Small intestine (tissue), 16 donors: Measurements from ENCODE around the gene CCDC30. TPM values are rescaled to one million over a fixed set of nuclear protein-coding genes. Genes with fewer than 3 reads are reported as not detected.
A peak's percentile ranks its signal among the peaks of the same experiment; 100 is the strongest.

ENCODE experiments used
- DNase-seq, 2 donors: peaks; one replicate each; pipeline versions ENCODE4 v3.0.0 to v3.0.0-alpha.2; 2013
- FAIRE-seq: peaks from 2 replicates; lab custom pipeline; 2012; peaks lifted over from hg19 to GRCh38; lab: Jason Lieb, UNC
- H3K27ac ChIP-seq, 3 donors: one replicate each; pipeline ENCODE4 v1.5.1; 2013; ENCODE audit warnings: low read length in 2 of 3, mild to moderate bottlenecking in 2 of 3, control low read depth in 1 of 3, inconsistent platforms in 1 of 3, low read depth in 1 of 3, moderate library complexity in 1 of 3
- H3K27me3 ChIP-seq, 3 donors: one replicate each; pipeline ENCODE4 v1.6.1; 2013; ENCODE audit warnings: low read length in 3 of 3, inconsistent platforms in 1 of 3; ENCODE audit not compliant: control insufficient read depth in 3 of 3, insufficient read depth in 3 of 3
- H3K36me3 ChIP-seq, 3 donors: one replicate each; pipeline ENCODE4 v1.6.1; 2013; ENCODE audit warnings: low read length in 3 of 3, inconsistent platforms in 1 of 3, low read depth in 1 of 3, mild to moderate bottlenecking in 1 of 3, moderate library complexity in 1 of 3; ENCODE audit not compliant: control insufficient read depth in 3 of 3, insufficient read depth in 2 of 3
- H3K4me1 ChIP-seq, 3 donors: one replicate each; pipeline ENCODE4 v1.6.1; 2013; ENCODE audit warnings: low read length in 2 of 3, inconsistent platforms in 1 of 3, low read depth in 1 of 3, mild to moderate bottlenecking in 1 of 3, moderate library complexity in 1 of 3; ENCODE audit not compliant: control insufficient read depth in 3 of 3, insufficient read depth in 2 of 3
- H3K4me3 ChIP-seq, 3 donors: one replicate each; pipeline ENCODE4 v1.5.1; 2013; ENCODE audit warnings: low read length in 3 of 3, control low read depth in 1 of 3, inconsistent platforms in 1 of 3, low read depth in 1 of 3, mild to moderate bottlenecking in 1 of 3, moderate library complexity in 1 of 3
- H3K9me3 ChIP-seq, 2 donors: one replicate each; pipeline ENCODE4 v1.6.1; 2013; ENCODE audit warnings: low read depth in 1 of 2, low read length in 1 of 2; ENCODE audit not compliant: control insufficient read depth in 2 of 2, insufficient read depth in 1 of 2
- WGBS, 3 donors: extraction: QIAGEN DNeasy Blood & Tissue Kit; methylation state at CpG; one replicate each; pipeline ENCODE4 v1.1.7; 2013; 5-methylcytosine and 5-hydroxymethylcytosine counted together
- long read RNA-seq, 10 donors: transcript quantifications; one replicate each; lab custom pipeline, GENCODE V29; 2026
- polyA plus RNA-seq, 4 donors: library from polyadenylated mRNA; stranded (reverse) in 3 of 4; unstranded in 1 of 4; fragments of 200-250 nt in 3 of 4; fragments of 120-200 nt in 1 of 4; gene quantifications; one replicate each; pipeline versions ENCODE4 v1.2.1 to v1.2.3, GENCODE V29; 2013
- donor health status: healthy with polysubstance abuse.
- donor health status: control.
- donor health status: control.
- donor health status: Bipolar disorder and iron deficiency.
- donor health status: healthy.

CCDC30 gene
- 1 to 10 TPM in 1 of 4 donors, under 1 TPM in 3; 0.67 to 4.4 (median 0.84) TPM for polyA plus RNA-seq
- long read RNA-seq, donor 1, result 0 reads
- long read RNA-seq, donor 2, result 0 reads
- long read RNA-seq, donor 3, partial matches to known transcripts, result 0 of 1 reads
- long read RNA-seq, donor 3, other reads (novel, unspliced or antisense), result 0 of 1 reads
- long read RNA-seq, donor 4, result 0 reads
- long read RNA-seq, donor 5, result 0 reads
- long read RNA-seq, donor 6, result 0 reads
- long read RNA-seq, donor 7, result 0 reads
- long read RNA-seq, donor 8, result 0 reads
- long read RNA-seq, donor 9, result 0 reads
- long read RNA-seq, donor 10, result 0 reads

DNA sequence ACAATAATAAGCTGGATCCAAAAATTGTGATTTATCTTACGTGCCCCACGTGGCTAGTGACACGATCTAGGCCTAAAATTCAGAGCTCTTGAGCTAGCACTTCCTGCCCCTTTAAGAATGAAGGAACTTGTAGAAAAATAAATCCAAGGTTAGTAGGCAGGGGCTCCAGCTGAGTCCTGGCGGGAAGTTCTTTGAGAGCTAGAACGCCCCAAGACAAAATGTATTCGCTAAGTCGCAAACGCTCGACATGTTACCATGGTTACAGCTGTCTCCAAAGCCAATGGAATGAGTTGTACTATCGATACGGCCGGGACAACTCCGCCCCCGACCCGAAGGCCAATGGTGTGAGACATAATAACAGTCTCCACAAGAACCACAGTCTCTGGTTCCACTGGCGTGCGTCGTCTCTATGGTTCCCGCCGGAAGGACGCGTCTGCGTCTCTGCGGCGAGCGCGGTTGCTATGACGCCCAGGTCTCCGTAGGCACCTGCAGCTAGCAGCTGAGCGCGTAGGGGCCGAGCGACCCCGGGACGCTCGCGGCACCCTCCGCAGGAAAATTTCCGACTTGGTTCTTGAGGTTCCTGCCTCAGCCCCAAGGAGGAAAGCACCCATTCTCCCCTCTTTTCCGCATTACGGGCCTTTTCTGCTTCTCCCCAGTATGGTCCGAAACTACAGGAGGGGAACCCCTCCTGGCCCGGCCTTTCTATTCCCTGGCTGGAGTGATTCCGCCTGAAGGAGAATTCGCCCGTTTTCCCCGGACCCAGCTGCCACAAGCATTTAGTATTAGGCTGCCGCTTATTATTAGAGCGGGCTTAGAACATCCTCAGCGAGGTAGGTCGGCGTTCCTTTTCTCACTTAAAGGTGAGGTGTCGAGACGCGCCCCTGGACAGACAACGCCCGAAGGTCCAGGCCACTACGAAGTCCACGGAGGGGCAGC lies at the start of gene CCDC30:
Gene CCDC30, plus strand, starts transcription at position 459 of the 936 bp plus-strand sequence. CDS start 17,266 bp downstream, outside the sequence.
- Histone ChIP-seq H3K27me3 (no peaks in the 10 kb centered on the region), H3K4me3 (peak within 1 kb of the TSS; percentile 46 to 70 (median 52)), H3K27ac (peak within 1 kb of the TSS in 2 of 3 donors; percentile 32 to 71), H3K4me1 (peaks cover 0 to 18% (median 0%) of the 10 kb centered on the region in 3 donors), H3K36me3 (peaks cover 0 to 4% (median 2%) of the 10 kb centered on the region in 3 donors), H3K9me3 (no peaks in the 10 kb centered on the region)
- FAIRE-seq (no peak), DNase-seq (peak; percentile 97 to 99)
- 1 to 2% (median 1%) methylated on average over 59 of the region's 59 CpGs for WGBS, 3 donors

DNA sequence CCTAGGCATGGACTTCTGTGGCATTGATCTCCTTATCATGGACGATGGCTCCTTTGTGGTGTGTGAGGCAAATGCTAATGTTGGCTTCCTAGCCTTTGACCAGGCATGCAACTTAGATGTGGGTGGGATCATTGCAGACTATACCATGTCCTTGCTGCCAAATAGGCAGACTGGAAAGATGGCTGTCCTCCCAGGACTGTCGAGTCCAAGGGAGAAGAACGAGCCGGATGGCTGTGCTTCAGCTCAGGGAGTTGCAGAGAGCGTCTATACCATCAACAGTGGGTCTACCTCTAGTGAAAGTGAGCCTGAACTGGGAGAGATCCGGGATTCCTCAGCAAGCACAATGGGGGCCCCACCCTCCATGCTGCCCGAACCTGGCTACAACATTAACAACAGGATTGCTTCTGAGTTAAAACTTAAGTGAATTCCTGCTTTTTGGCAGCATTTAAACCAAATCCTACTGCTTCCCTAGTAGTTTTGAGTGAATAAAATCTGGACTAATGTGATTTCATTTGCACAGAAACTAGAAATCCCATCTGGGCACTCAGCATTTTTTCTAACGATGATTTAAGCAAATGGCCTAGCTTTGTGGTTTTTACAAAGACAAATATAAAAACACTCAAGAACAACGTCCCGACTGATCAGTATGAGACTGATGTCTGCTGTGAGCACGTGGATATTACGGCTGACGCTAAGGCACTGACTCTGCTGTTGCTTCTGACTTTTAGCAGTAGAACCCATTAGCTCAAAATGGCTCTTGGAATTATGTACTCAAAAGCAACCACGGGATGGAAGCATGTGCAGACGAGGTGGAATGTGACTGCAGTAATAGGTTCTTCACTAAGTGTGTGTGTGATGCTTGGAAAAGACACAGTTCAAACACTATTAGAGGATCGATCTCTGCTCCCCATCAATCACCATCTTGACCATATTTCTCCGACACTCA lies 48.3 kb upstream of the CCDC30 start:
- Histone ChIP-seq H3K27ac (no peak overlapping the region), H3K36me3 (no peaks in the 10 kb centered on the region), H3K27me3 (no peaks in the 10 kb centered on the region), H3K9me3 (no peaks in the 10 kb centered on the region), H3K4me1 (no peaks in the 10 kb centered on the region), H3K4me3 (no peak overlapping the region)
- DNase-seq, result no peak
- 89 to 94% (median 90%) methylated on average over 17 of the region's 17 CpGs for WGBS, 3 donors
- FAIRE-seq, result no peak

DNA sequence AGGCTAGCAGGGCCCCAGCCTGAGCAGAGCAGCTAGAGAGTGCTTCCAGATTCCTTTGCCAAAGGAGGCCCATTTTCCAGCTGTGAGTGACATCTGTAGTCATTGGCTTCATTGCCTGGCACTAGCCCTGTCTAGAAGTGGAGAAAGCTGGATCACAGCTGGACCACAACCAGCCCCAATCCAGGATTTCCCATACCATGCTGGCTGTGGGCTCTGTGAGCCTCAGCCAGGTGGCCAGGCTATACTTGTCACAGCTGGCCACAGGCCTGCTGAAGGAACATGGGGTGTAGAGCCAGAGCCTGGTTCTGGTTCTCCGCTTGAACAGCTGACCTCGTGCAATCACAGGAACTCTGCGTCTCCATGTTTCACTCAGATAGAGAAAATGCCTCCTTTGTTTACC lies 45.9 kb upstream of the CCDC30 start:
- no peak overlapping the region for H3K4me3 ChIP-seq
- WGBS, 3 donors, result 51 to 83% (median 62%) methylated on average over 3 of the region's 3 CpGs
- no peak overlapping the region for H3K27ac ChIP-seq
- DNase-seq (no peak), FAIRE-seq (no peak)
- no peaks in the 10 kb centered on the region for H3K9me3 ChIP-seq
- no peaks in the 10 kb centered on the region for H3K27me3 ChIP-seq
- H3K4me1 ChIP-seq, result peaks cover 0 to 8% (median 0%) of the 10 kb centered on the region in 3 donors
- no peaks in the 10 kb centered on the region for H3K36me3 ChIP-seq

DNA sequence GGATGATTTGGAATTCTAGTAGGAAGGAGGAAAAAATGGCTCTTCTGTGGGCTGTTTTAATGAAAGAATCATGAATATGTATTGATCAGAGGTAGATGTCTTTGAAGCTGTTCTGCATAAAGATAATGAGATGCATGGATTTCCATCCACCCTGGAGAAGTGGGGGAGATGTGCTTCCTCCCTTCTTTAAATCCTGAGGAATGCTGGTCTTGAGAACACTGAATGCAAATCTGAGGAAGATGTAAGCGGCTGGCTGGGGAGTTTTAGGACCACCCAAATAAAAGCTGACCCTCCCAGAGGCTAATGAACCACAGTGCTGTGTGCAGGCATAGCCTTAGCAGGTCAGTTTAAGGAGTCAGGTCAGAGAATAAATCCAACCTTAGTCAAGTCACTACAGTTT lies 44.6 kb upstream of the CCDC30 start:
- FAIRE-seq (no peak), DNase-seq (no peak)
- H3K4me3 ChIP-seq, result no peak overlapping the region
- H3K27ac ChIP-seq, result no peak overlapping the region
- 72 to 85% (median 78%) methylated on average over 1 of the region's 1 CpG for WGBS, 3 donors
- H3K36me3 ChIP-seq, result no peaks in the 10 kb centered on the region
- H3K9me3 ChIP-seq, result no peaks in the 10 kb centered on the region
- H3K4me1 ChIP-seq, result peaks cover 0 to 8% (median 0%) of the 10 kb centered on the region in 3 donors
- no peaks in the 10 kb centered on the region for H3K27me3 ChIP-seq

DNA sequence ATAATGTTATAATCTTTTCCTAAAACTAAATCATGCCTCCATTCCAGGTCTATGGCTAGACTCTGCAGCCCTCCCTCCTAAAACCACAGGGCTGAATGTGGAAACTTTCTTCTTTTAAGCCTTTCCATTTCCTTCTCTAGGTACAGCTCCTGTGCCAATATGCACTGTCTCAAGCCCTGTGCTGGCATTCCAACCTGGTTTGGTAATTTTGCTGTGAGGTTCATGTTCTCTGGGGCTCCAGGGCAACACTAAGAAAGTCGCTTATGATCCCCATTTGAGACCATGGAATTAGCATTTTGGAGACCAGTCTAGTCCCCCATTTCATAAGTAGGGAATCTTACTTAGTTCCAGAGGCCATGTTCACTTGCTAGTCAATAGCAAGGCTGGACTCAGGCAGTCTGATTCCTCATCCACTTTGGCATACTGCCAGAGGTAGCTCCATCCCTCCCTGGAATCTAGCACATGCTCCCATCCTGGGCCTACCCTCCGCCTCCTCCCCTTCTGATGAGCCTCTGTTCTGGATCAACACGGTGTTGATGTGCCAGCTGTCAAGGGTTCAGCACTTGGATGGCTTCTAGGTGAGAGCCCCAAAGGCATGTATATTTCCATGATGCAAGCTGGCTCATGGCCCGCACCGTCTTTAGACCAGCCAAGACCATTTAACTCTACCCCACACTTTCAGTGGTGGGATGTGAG lies 43.8 kb upstream of the CCDC30 start:
- H3K27me3 ChIP-seq, result no peaks in the 10 kb centered on the region
- WGBS, 3 donors, result 85 to 94% (median 89%) methylated on average over 5 of the region's 5 CpGs
- DNase-seq, result no peak

DNA sequence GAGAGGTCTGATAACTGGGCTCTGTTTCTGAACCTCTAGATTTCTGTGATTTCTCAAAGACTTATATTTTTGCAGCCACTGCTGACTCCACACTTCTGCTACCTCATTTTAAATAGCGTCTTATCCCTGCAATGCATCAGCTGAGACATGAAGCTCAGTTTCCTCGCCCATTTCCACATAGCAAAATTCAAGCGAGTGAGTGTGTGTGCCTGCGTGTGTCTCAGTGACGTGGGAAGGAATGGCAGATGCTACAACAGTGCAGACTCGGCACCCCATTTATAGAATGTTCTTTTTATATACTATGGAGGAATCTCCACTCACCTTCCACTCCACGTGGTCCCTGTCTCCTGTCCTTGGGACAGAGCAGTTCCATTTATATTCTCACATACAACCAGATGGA lies 43.0 kb upstream of the CCDC30 start:
- Histone ChIP-seq H3K4me1 (peaks cover 0 to 8% (median 0%) of the 10 kb centered on the region in 3 donors), H3K27ac (peak overlapping the region in 1 of 3 donors; percentile 34), H3K27me3 (no peaks in the 10 kb centered on the region), H3K36me3 (no peaks in the 10 kb centered on the region), H3K9me3 (no peaks in the 10 kb centered on the region), H3K4me3 (no peak overlapping the region)
- FAIRE-seq, result no peak
- WGBS, 3 donors, result 86 to 92% (median 87%) methylated on average over 7 of the region's 7 CpGs
- DNase-seq, result no peak

More for the DNA sequence above, 43.8 kb upstream of the CCDC30 start:
- Histone ChIP-seq H3K4me1 (peaks cover 0 to 8% (median 0%) of the 10 kb centered on the region in 3 donors), H3K36me3 (no peaks in the 10 kb centered on the region), H3K9me3 (no peaks in the 10 kb centered on the region), H3K27ac (peak overlapping the region in 1 of 3 donors; percentile 7), H3K4me3 (no peak overlapping the region)
- no peak for FAIRE-seq

DNA sequence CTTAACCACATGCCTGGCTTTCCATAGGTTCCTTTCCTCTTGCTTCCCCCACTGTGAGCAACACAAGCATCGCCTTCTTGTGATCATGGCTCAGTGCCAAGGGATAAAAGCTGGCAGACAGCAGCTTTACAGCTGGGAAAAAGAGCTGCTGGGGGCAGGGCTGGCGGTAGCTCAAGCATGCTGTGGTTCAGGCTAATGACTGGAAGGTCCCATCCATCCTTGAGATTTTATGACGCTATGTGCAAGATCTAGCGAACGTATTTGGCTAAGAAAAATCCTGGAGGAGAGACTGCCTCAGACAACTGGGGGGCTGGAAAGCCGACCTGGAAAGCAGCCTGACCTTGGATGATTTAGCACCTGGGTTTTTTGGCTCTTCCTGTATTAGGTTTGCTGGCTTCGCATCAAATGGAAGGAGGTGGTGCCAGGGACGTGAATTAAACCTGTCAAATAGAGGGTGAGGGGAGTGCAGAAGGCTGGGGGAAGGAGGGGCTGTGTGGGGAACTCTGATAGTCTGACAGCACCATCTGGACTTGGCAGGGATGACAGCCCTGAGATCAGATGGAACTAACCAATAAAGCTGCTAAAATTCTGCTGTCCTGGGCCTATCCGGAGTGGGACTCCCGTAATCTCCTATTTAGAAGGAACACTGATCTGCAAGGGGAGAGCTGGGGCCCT lies 42.0 kb upstream of the CCDC30 start:
- H3K36me3 ChIP-seq, result no peaks in the 10 kb centered on the region
- WGBS, 3 donors, result 17 to 32% (median 25%) methylated on average over 10 of the region's 10 CpGs
- peaks cover 0 to 8% (median 0%) of the 10 kb centered on the region in 3 donors for H3K4me1 ChIP-seq
- no peak overlapping the region for H3K4me3 ChIP-seq
- no peaks in the 10 kb centered on the region for H3K9me3 ChIP-seq
- H3K27ac ChIP-seq, result peak overlapping the region in 1 of 3 donors; percentile 34
- FAIRE-seq, result no peak
- DNase-seq, result peak; percentile 36 to 80
- H3K27me3 ChIP-seq, result no peaks in the 10 kb centered on the region
